ENCODE data around the gene PRR18.

The PRR18 gene

DNA sequence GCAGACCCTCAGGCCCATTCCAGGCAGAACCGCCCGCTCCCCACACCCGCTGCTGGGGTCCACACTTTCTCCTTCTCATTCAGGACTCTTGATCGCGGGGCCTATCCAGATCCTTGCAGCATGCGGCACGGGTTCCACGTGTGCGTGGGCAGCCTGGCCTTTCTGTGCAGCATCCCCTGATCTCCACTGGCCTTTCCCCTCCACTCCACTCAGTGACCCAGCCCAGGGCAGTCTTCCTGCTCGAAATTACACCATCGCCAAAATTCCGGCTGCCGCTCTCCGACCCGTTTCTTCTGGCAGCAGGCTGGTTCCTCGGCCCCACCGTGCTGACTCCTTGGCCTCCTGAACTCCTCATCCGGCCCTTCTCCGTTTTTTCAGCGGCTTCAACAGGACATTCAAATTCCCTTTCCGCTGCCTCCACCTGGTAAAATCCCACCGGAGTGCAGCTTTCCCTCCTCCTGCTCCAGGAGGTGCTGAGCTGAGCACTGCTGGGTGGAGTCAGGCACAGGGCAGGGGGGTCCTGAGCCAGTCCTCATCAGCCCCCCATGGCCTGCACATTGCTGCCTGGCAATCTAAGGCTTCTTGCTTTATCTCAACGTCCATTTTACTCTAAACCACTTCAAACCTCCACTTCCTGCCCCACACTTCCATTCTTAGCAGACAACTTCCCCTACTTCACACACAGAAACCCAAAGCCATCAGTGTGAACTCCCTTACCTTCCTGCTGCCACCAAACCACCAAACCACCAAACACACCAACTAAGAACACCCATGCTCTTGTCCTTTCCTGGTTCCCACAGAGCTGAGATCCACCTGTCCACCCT, 25.2 kb upstream of the PRR18 start:
- DNase-seq (ENCODE audit: low read depth): no peak

DNA sequence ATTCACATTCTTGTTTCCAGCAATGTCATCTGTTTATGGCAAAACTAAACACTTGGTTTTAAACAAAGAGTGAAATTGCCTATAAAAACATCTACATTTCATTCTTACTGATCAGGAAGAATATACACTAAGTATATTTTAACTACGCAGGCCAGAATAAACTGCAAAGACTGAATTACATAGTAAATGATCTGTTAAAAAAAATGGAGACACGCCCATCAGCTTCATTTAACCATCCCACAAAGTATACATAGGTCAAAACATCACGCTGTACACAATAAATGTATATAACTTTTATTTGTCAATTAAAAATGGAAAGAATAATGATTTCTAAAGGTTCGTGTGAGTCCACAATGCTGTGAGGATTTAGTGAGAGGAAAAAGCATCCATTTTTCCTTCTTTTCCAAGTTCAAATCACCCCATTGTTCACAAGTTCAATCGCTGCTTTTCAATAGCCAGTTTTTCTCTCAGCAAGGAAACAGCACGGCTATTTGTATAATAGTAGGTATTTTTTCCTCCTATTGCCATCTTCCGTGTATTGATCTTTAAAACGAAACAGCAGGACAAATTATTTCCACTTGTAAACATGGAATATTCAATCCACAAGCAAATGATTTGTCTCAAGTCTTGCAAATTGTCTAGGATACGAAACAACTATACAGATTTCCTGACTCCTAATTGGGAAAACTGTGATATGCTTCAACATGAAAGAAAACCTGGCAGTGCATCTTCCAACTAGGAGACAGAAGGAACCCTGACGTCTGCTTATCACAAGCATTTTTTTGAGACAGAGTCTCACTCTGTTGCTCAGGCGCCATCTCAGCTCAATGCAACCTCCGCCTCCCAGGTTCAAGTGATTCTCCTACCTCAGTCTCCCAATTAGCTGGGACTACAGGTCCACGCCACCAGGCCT, 23.6 kb upstream of the PRR18 start:
- no peak for DNase-seq (ENCODE audit: low read depth)

DNA sequence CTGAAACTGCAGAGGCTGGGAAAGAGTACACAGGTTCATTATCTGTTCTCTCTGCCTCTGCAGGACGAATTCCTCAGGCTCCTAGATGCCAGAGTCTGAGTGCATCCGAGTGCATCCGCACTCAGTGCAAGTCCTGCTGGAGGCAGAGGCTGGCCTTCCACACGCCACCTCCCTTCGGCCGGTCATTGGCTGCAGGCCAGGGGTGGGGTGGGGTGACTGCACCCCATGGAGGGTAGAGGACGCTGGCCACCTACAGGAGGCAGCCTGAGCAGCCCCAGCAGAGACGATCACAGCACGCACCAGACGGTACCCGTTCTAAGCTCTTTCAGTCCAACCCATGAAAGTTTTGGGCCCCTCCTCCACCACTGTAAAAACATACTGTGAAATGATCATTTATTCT, 22.4 kb upstream of the PRR18 start:
- no peak for DNase-seq (ENCODE audit: low read depth)

- DNase-seq (ENCODE audit: low read depth): no peak
These were observed 17.3 kb upstream of the PRR18 start for GRCh38 chr6:166325383-166326042.

GRCh38 chr6:166323395-166323794, 15.2 kb upstream of the PRR18 start:
- no peak for DNase-seq (ENCODE audit: low read depth)

DNA sequence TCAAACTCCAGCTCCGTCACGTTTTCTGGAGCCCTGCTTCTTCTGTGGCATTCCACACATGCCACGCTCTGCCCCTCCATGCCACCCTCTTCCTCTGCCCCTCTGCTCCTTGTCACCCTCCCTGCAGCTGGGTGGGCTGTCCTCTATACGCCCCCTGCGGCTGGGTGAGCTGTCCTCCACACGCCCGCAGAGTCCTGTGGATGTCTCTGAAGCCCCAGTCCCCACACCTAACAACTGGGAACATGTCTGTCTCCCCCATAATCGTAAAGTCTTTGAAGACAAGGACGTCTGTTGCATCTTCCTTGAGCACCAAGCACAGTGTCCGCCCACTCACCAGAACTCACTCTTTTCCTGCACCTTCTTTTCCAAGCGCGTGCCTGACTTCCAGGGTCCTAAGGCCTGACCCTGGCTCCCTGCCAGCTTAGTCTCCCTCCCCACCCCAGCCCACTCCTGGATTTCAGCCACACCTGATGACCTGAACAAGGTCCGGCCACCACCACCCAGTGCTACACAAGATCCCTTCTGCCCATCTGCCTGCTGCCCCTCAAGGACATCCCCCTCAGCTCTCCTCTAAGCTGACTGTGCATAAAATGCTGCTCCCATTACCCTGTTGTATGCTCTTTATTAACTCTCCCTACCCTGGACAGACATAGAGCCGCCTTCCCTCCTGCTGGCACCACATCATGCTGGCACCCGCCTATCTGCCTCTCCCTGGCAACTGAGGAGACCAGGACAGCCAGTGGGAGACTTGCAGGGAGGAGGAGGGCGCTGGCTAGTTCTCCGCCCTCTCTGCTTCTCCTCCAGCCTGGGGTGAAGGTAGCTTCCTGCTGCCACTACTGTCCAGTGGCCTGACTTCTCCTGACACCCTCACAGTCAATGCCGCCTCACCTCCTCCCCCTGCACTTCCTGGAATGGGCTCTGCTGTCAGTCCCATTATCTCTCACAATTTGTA, 10.7 kb upstream of the PRR18 start:
- no peak for DNase-seq (ENCODE audit: low read depth)

DNA sequence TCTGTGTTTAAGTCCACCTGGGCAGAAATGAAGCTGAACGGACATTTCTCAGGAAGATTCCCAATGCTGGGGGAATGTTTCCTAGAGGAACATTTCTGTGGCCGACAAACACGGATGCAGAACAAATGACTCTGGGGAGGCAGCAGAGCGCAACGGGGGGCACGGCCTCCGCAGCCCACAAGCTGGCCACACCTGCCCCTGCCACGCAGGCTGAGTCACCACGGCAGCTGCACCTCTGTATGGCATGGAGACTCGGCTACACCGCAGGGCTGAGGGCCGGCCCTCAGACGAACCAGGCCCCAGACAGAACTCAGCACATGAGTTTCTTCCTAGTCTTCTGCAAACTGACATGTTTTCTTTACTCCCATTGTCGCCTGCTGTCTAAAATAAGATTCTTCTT, 10.0 kb upstream of the PRR18 start:
- DNase-seq (ENCODE audit: low read depth): no peak

DNA sequence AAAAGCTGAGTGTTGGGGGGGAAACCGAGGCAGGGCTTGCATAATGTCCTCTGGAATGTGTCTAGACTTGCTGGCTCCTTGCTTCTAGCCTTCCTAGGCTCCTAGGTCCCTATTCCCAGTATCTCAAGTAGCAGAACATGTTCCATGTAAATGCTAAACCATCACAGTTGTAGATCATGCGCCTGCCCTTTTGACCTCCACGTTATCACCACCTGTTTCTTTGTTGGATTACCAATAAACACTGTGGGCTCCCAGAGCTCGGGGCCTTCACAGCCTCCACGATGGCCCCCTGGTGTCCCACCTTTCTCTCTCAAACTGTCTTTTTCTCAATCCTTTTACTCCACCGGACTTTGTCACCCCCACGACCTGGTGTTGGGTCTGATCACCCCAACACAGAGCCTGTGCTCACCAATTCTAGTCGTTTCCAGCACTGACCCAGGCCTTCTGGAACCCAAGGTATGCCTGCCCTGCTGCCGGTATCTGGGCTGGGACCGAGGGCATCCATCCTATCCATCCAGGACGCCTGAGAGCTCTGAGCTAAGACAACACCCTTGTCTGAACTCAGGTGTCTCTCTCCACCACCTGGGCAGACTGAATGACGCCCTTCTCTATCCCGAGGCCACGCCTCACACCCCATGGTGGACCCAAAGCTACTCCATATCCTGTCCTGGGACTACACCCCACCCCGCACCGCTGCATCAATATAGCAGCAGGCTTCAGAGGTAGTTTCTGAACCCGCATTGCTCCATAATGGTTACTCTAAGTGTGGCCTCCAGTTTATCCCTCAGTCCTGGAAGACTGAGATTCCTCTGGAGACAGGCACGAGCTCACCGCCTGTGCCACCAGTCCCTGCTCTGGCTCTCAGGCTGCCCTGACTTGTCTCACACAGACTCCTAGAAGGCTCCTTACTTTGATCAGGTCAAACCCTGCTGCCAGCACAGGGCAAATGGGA, 9.3 kb upstream of the PRR18 start:
- DNase-seq (ENCODE audit: low read depth): no peak

GRCh38 chr6:166315436-166315835, 7.2 kb upstream of the PRR18 start:
- no peak for DNase-seq (ENCODE audit: low read depth)

DNA sequence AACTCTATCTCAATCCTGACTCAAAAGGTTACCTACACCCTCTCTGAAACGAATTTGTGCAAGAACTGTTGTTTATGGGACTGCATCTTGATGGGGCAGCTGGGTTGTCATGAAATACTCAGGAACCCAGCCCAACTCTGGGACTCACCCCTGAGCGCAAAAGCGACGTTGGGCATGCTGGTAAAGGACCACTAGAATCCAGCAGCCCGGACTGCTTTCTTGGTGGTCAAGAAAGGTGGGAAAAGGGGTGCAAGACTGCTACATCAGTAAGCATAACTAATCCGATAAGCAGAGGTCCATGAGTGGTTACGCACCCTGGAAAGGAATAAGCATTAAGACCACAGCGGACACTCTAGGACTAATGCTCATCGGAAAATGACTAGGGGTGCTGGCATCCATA, 6.3 kb upstream of the PRR18 start:
- DNase-seq (ENCODE audit: low read depth): no peak

- DNase-seq (ENCODE audit: low read depth): peak; percentile 22
These were observed 5.3 kb upstream of the PRR18 start for GRCh38 chr6:166313255-166314070.

DNA sequence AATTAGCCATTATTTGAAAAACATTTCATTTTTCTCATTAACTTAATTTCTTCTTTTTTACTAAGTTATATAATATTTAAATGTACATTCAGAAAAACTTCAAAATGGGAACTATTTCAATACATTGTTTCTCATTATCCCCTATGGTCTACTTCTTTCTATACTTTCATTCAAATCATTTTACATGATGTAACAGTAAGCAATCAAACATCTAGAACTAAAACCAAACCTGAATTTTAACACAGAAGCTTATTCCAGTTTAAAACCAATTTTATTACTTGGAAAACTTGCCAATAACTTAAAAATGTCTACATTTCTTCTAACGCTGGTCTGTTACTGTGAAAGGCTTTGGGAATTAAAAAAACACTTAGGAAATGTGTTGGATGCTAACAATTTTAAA, 4.6 kb upstream of the PRR18 start:
- DNase-seq (ENCODE audit: low read depth): no peak

DNA sequence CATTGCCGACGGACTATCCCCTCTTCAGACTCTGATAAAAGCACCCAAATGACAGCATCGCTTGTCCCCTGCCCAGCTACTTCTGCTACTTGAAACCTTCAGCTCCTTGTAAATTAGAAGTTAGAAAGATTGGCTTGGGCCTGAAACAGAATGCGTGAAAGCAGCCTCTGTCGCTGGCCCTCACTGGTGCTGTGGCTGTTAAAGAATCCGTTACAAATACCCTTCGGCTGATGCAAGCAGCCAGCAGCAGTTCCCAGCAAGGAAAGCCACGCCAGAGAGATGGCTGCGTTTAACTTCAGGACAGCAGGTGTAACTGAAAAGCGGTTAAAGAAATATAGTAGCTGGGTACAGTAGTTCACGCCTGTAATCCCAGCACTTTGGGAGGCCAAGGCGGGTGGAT, 2.4 kb upstream of the PRR18 start:
- DNase-seq (ENCODE audit: low read depth): no peak

DNA sequence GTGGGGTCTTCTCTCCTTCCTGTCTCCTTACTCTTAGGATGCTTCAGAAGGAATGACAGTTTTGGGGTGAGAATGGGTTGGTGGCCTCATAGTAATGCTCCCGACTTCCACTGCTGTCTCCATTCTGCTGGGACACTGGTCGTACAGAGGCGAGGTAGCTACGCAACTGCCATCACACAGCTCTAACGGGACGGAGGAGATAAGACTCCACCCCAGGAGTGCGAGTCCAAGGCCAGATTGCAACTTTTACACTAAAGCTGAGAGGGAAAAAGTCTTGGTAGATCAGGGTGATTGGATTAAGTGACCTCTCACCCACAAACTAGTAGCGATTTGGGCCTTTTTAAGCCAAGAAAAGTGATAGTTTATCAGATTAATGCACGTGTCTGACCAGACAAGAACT, 1.8 kb upstream of the PRR18 start:
- DNase-seq (ENCODE audit: low read depth): no peak

- DNase-seq (ENCODE audit: low read depth): no peak
These were observed 787 bp upstream of the PRR18 start for GRCh38 chr6:166308769-166309589.

GRCh38 chr6:166307082-166308032, 835 bp downstream of the PRR18 start:
- DNase-seq (ENCODE audit: low read depth): no peak

DNA sequence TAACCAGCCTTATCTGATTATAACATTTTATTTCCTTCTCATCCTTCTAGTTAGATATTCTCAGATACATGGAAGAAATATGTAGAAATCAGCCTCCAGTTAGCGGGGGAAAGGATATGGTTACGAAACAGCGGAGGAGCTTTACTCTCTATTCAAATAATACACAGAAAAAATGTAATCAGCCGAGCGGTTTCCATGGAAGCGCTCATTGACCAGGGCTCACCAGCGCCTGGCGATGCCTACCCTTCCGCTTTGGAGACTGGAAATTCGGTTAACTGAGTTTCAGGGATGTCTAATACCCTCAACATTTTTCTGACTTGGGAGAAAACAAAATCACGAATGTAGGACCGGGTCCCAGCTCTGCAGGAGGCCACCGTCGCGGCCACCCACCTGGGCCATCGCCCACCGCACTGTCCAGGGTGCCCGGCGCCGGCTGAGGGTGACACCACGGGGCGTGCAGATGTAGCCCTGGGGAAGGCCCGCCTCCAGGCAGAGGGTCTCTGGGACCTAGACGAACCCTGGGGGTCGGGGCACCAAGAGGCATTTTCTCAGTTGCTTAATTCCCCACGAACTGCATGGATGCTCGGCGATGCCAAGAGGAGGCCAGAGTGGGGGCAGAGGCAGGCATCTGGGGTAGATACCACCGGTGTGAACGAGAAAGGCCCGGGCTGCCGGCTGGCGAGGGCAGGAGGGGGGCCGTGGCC, 1.7 kb downstream of the PRR18 start:
- DNase-seq (ENCODE audit: low read depth): no peak

Measured in activated T-helper 1 cell treated with Interleukin-2 at 50 U/mL for 16 hours (primary cell).